Measurements from ENCODE around the gene CNN1. TPM values are rescaled to one million over a fixed set of nuclear protein-coding genes. Genes with fewer than 3 reads are reported as not detected.
A peak's percentile ranks its signal among the peaks of the same experiment; 100 is the strongest.

Gene CNN1
- total RNA-seq, 1 donor from 2014 or later: not detected

- CTCF ChIA-PET: interaction anchor here (0.6 kb wide), 1 partner anchor 905 kb away, joined by 3 read pairs; no protein-coding TSS in a partner anchor
- ATAC-seq (ENCODE audit: low read depth) (no peak), DNase-seq (no peak)
- peaks cover 27% of the 10 kb centered on the region for H3K4me1 Mint-ChIP-seq
- H3K9me3 Mint-ChIP-seq: no peaks in the 10 kb centered on the region
- TF ChIP-seq CTCF (IDR thresholded peaks at IDR 0.05): no peak
- peaks cover 27% of the 10 kb centered on the region for H3K36me3 Mint-ChIP-seq (ENCODE audit: low read depth)
- no peak overlapping the region for H3K27ac Mint-ChIP-seq
- H3K27me3 Mint-ChIP-seq: no peaks in the 10 kb centered on the region
- intact Hi-C loops (cut with micrococcal nuclease): no loop called here
- POLR2A ChIA-PET: interaction anchor here (1.2 kb wide), 1 partner anchor 8 kb away, joined by 3 read pairs; no protein-coding TSS in a partner anchor
- H3K4me3 Mint-ChIP-seq: no peak overlapping the region
These were observed 11.6 kb downstream of the CNN1 start for GRCh38 chr19:11550265-11550664.

DNA sequence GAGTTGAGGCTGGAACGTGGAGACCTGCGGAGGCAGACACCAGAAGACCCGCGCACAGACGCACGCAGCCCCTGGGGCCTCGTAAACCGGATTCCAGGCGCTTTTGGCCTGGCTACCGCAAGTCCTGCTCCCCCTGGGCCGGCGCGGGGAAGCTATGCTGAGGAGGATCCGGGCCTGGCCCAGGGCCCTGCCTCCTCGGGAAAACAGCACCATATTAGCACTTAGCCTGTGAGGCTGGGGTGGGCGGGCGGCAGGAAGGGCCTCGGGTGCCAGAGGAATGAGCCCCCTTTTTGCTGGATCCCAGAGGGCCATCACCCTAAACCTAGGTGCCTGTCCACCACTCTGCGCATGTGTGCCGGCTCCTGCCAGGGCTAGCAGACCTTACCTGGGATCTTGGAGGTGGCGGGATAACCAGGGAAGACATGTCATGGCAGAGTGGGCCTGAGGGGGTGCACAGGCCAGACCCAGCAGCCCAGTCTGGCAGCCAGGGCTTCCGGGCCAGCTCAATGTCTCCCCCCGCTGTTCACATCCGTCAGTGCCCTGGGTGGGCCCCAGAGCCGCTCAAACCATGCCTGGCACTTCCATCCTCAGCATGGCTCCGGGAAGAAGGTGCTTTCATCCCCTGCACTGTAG is 13.1 kb downstream of the CNN1 start:
- no peaks in the 10 kb centered on the region for H3K9me3 Mint-ChIP-seq
- ChIA-PET POLR2A (interaction anchor here (0.6 kb wide), 1 partner anchor 794 kb away, joined by 4 read pairs; no protein-coding TSS in a partner anchor), CTCF (interaction anchor here (1.8 kb wide), 1 partner anchor 16 kb away, joined by 9 read pairs; no protein-coding TSS in a partner anchor)
- intact Hi-C loops (cut with micrococcal nuclease): no loop called here
- no peak overlapping the region for H3K4me3 Mint-ChIP-seq
- H3K36me3 Mint-ChIP-seq (ENCODE audit: low read depth): peaks cover 36% of the 10 kb centered on the region
- no peaks in the 10 kb centered on the region for H3K27me3 Mint-ChIP-seq
- no peak for DNase-seq
- no peak overlapping the region for H3K27ac Mint-ChIP-seq
- ATAC-seq (ENCODE audit: low read depth): no peak
- TF ChIP-seq CTCF (IDR thresholded peaks at IDR 0.05): no peak
- H3K4me1 Mint-ChIP-seq: peaks cover 39% of the 10 kb centered on the region

DNA sequence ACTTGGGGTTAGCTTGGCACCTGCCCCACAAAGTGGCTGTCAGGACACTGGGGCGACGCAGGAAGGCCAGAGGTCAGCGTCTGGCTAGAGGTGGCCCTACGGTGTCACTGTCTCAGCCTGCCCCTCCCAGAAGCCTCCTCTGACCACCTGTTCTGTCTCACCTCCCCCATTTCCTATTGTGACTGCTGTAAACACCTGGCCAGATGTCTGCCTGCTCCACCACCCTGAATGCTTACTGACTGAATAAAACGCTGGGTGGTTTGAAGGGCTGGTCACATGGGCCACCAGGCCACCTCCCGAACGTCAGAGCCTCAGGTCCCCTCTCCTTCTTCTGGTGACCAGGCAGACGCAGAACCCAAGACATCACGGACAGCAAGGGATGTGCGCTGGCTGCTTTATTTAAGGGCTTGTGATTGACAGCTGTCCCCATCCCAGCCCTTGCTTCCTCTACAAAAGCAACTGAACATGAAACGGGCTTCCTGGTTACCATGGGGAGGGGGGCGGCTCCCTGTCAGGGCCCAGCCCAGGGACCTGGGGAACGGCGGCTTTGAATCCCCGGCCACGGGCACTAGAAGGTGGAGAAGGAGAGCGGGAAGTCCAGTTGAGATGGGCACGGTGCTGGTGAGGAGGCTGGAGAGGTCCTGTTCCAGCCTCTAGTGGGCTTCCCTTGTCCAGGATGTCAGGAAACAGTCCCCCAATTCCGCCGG is 14.2 kb downstream of the CNN1 start:
- TF ChIP-seq CTCF (IDR thresholded peaks at IDR 0.05): no peak
- Mint-ChIP-seq H3K27ac (peak overlapping the region; percentile 54), H3K27me3 (no peaks in the 10 kb centered on the region), H3K4me3 (no peak overlapping the region), H3K36me3 (ENCODE audit: low read depth) (peaks cover 39% of the 10 kb centered on the region), H3K9me3 (no peaks in the 10 kb centered on the region), H3K4me1 (peaks cover 45% of the 10 kb centered on the region)
- ChIA-PET POLR2A (no interaction called here), CTCF (interaction anchor here (1.8 kb wide), 1 partner anchor 17 kb away, joined by 9 read pairs; no protein-coding TSS in a partner anchor)
- no peak for DNase-seq
- intact Hi-C loops (cut with micrococcal nuclease): no loop called here
- ATAC-seq (ENCODE audit: low read depth): no peak

- Mint-ChIP-seq H3K27ac (peak overlapping the region; percentile 77), H3K4me3 (peak overlapping the region; percentile 44), H3K36me3 (ENCODE audit: low read depth) (peaks cover 42% of the 10 kb centered on the region), H3K4me1 (peaks cover 58% of the 10 kb centered on the region), H3K27me3 (no peaks in the 10 kb centered on the region), H3K9me3 (no peaks in the 10 kb centered on the region)
- TF ChIP-seq CTCF (IDR thresholded peaks at IDR 0.05): no peak
- ChIA-PET CTCF (no interaction called here), POLR2A (interaction anchor here (0.6 to 1.2 kb wide), 8 partner anchors 24 to 996 kb away, joined by 3 to 8 read pairs (median 5); partner anchors contain the start of gene ECSIT)
- ATAC-seq (ENCODE audit: low read depth) (peak; percentile 36), DNase-seq (no peak)
- intact Hi-C loops (cut with micrococcal nuclease): no loop called here
These were observed 15.5 kb downstream of the CNN1 start for GRCh38 chr19:11554160-11554559.

DNA sequence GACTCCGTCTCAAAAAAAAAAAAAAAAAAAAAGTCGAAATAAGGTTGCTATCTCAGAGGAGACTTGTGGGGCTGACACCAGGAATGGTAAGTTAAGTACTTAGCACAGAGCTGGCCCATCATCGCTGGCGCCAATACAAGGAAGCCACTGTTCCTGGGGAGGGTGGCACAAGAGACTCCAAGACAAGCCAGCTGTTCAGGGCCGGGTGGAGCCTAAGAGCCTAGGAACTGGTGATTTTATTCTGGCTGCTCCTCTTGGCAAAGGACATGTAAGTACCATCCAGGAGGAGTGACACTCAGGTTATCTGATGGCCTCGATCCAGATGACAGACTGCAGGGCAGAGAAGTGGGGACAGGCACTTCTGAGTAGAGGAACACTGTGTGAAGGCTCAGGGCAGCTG is 16.6 kb downstream of the CNN1 start:
- CTCF ChIA-PET: no interaction called here
- H3K27me3 Mint-ChIP-seq: no peaks in the 10 kb centered on the region
- H3K9me3 Mint-ChIP-seq: no peaks in the 10 kb centered on the region
- no peak overlapping the region for H3K4me3 Mint-ChIP-seq
- peaks cover 64% of the 10 kb centered on the region for H3K4me1 Mint-ChIP-seq
- POLR2A ChIA-PET: interaction anchor here (0.6 to 1.0 kb wide), 5 partner anchors 26 to 1165 kb away, joined by 4 to 7 read pairs (median 5); partner anchors contain the start of gene ECSIT
- intact Hi-C loops (cut with micrococcal nuclease): no loop called here
- peaks cover 44% of the 10 kb centered on the region for H3K36me3 Mint-ChIP-seq (ENCODE audit: low read depth)
- peak overlapping the region; percentile 5 for H3K27ac Mint-ChIP-seq
- TF ChIP-seq CTCF (IDR thresholded peaks at IDR 0.05): no peak
- no peak for ATAC-seq (ENCODE audit: low read depth)
- DNase-seq: no peak
